Measurements from ENCODE around the gene CTNND2.

Gene CTNND2

DNA sequence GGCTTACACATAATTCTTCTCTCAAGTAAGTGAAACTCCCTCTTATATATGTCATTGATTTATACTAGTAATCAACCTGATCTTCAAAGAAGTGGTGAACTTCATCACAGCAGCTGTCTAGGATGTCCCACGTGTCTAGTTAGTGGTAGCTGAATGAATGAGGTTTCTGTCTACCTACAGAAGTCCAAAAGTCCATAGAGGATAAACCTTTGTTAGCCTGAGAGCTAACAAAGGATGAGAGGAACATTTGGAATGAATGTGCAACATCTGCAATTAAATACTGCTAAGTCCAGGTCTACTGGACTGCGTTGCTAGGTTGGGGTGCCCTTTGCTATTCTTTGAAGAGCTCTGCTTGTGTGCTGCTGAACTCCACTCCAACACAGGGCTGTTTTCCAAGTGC is 929.4 kb downstream of the CTNND2 start:
- TF ChIP-seq, protein P1, sequence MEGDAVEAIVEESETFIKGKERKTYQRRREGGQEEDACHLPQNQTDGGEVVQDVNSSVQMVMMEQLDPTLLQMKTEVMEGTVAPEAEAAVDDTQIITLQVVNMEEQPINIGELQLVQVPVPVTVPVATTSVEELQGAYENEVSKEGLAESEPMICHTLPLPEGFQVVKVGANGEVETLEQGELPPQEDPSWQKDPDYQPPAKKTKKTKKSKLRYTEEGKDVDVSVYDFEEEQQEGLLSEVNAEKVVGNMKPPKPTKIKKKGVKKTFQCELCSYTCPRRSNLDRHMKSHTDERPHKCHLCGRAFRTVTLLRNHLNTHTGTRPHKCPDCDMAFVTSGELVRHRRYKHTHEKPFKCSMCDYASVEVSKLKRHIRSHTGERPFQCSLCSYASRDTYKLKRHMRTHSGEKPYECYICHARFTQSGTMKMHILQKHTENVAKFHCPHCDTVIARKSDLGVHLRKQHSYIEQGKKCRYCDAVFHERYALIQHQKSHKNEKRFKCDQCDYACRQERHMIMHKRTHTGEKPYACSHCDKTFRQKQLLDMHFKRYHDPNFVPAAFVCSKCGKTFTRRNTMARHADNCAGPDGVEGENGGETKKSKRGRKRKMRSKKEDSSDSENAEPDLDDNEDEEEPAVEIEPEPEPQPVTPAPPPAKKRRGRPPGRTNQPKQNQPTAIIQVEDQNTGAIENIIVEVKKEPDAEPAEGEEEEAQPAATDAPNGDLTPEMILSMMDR (IDR thresholded peaks at IDR 0.05) = no peak

DNA sequence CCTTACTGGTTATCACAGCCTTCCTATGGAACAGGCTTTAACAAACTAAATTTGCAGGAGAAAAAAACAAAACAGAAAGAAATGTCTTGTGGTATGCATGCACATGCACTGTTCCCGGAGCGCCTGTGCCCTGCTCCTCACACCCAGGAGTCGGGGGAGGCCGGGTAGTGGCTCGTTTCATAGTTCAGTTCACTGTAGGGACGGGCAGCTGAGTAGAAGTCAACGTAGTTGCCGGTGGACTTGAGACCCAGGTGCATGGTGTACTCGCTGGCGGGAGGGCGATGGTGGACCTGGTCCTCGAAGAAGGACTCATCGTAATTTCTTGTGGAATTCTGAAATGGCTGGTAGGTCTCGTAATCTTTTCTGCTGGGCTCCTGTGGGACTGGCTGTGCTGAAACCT is 930.9 kb downstream of the CTNND2 start:
- TF ChIP-seq, protein P1 (IDR thresholded peaks at IDR 0.05) = no peak

DNA sequence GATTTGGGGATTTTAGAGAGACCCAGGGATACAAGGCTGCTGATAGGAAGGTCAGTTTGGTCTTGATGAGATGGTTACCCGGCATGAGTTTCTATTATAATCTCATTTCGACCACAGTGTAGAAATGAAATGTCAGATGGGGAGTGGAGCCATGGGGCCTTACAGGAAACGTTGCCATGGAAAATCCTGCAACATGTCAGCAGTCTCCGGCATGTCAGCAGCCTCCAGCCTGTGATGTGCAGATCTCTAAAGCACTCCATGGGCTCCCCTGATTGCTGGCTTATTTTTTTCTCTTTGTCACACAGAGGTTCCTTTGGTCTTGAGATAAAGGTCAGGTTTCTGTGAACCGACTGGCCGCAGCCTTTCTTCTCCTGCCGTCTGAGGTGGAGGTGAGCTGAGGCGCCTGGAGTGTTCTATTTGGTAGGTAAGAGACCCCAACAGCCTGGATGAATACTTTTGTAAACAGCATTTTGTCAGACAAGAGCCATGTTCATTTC is 934.5 kb downstream of the CTNND2 start:
- TF ChIP-seq, protein P1 (IDR thresholded peaks at IDR 0.05) = no peak

DNA sequence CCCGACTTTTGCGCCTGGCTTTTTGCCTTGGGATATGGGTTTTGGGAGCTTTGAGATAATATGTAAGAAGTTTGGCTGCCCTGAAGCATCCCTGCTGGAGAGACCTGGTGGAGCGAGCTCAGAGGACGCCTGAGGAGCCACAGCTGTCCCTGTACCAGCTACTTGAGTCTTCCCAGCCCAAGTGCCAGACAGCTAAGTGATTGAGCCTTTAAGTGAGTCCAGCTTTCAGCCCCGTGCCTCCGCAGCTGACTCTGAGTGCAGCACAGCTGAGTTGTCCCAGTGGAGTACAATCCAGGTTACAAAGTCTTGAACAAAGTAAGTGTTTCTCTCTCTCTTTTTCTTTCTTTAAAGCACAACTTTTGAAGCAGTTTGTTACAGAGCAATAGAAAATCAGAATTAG is 939.4 kb downstream of the CTNND2 start:
- TF ChIP-seq, protein P1 (IDR thresholded peaks at IDR 0.05) = no peak

DNA sequence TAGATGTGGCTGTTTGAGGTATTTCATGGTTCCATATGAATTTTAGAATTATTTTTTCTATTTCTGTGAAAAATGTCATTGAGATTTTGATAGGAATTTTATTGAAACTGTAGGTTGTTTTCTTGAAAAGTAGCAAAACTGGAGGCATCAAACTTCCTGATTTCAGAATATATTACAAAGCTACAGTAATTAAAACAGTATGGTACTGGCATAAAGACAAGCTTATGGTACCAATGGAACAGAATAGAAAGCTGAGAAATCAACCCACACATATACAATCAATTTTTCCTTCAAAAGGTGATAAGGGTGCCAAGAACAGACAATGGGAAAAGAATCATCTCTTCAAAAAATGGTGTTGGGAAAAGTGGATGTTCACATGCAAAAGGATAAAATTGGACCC is 945.5 kb downstream of the CTNND2 start:
- TF ChIP-seq, protein P1 (IDR thresholded peaks at IDR 0.05) = no peak

DNA sequence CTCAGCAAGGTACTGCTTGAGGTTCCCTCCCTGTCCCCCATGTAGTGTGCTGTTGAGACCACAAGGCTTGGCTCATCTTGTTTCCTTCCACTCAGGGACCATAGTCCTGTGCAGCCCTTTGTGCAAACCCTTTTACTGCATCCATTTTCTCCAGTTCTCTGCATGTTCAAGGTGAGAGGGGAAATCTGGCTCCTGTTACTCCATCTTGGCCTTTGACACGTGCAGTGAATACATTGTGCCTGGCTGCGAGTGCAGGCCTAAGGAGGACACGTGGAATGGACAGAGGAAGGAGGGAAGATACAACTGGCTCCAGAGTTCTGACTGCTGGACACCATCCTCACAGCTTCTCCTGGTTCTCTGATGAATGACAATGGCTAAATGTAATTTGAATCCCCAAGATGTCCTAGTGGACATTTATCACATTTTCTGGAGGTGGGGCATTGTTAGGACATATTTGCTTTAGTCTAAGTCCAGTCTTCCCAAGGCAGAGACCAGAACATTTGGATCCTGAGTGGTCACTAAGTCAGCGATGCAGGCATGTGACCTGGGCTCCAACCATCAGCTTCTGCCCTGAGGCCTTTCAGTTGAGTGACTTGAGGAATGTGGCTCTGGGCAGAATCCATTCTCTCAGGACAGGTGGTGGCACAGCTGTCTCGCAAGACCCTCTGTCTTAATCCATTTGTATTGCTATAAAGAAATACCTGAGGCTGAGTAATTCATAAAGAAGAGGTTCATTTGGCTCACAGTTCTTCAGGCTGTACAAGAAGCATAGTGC is 954.2 kb downstream of the CTNND2 start:
- TF ChIP-seq, protein P1 (IDR thresholded peaks at IDR 0.05) = no peak

DNA sequence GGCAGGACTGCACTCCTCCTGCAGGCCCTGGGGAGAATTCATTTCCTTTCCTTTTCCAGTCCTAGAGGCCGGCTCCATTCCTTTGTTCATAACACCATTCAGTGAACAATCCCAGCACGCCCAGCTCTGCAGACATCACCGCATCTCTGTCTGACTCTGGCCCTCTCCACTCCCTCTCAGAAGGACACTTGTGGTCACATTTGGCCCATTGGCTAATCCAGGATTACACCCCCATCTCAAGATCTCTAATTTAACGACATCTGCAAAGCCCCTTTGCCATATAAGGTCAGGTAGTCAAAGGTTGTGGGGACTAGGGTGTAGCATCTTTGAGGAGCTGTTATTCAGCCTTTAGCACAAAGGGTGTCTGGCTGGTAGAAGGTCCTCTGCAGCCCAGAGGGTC is 958.2 kb downstream of the CTNND2 start:
- TF ChIP-seq, protein P1 (IDR thresholded peaks at IDR 0.05) = no peak

Measured in LNCAP (cell line).